Measurements from ENCODE around the gene ACBD6.

The ACBD6 gene

DNA sequence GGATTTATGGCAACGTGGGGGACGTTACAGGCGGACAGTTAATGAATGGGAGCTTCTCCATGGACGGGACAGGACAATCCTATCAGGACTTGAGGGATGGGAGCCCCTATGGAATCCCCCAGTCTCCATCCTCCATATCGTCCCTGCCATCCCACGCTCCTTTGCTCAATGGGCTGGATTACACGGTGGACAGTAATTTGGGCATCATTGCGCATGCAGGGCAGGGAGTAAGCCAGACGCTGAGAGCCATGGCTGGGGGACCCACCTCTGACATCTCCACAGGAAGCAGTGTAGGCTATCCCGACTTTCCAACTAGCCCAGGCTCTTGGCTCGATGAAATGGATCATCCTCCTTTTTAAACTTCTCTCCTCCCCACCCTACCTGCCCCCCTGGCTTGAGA is 228.2 kb downstream of the ACBD6 start:
- TF ChIP-seq, protein P1, sequence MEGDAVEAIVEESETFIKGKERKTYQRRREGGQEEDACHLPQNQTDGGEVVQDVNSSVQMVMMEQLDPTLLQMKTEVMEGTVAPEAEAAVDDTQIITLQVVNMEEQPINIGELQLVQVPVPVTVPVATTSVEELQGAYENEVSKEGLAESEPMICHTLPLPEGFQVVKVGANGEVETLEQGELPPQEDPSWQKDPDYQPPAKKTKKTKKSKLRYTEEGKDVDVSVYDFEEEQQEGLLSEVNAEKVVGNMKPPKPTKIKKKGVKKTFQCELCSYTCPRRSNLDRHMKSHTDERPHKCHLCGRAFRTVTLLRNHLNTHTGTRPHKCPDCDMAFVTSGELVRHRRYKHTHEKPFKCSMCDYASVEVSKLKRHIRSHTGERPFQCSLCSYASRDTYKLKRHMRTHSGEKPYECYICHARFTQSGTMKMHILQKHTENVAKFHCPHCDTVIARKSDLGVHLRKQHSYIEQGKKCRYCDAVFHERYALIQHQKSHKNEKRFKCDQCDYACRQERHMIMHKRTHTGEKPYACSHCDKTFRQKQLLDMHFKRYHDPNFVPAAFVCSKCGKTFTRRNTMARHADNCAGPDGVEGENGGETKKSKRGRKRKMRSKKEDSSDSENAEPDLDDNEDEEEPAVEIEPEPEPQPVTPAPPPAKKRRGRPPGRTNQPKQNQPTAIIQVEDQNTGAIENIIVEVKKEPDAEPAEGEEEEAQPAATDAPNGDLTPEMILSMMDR (IDR thresholded peaks at IDR 0.05; ENCODE audit: low read depth, low read length, missing control alignments), result no peak
- no peak for DNase-seq (ENCODE audit: low read depth)
- in situ Hi-C loops (cut with HindIII; ENCODE audit: low sequenced_read_pairs), result no loop called here
- H3K4me3 ChIP-seq (ENCODE audit: low read depth, low read length), result no peak overlapping the region

DNA sequence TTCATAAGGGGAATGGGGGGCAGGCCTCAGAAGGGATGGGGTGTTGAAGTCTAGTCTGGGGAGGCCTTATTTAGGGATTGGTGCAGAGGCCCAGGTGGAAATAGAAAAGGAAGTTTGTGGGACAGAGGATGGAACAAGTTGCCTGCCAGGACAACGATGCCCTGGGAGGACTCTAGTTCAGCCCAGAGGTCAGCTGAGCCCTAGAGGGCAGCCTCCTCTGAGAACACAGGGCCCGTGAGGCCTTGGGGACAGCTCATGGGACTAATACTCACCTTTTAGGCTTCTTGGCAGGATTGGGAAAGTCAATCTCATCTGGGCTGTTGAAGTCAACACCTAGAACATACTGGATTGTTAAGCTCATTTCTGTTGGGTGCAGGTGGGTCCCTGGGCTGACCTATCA is 229.3 kb downstream of the ACBD6 start:
- TF ChIP-seq, protein P1 (IDR thresholded peaks at IDR 0.05; ENCODE audit: low read depth, low read length, missing control alignments), result no peak
- in situ Hi-C loops (cut with HindIII; ENCODE audit: low sequenced_read_pairs), result no loop called here
- H3K4me3 ChIP-seq (ENCODE audit: low read depth, low read length), result no peak overlapping the region
- no peak for DNase-seq (ENCODE audit: low read depth)

DNA sequence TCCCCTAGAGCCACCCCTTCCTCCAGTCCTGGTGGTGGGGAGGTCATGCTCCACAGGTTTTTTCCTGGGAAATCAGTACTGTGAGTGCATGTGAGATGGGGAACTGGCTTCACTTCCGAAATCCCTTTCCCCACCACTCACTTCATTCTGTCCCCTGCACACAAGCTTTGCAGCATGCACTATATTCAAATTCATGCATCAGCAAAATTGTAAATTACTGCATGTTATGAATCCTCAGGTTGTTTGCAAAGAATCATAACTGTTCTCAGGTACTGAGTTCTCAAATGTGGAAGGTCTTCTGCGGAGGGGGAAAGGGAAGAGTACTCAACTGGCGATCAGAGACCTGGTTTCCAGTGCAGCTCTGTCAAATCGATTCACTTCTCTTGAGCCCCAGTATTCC is 230.0 kb downstream of the ACBD6 start:
- TF ChIP-seq, protein P1 (IDR thresholded peaks at IDR 0.05; ENCODE audit: low read depth, low read length, missing control alignments), result no peak
- no peak for DNase-seq (ENCODE audit: low read depth)
- no peak overlapping the region for H3K4me3 ChIP-seq (ENCODE audit: low read depth, low read length)
- in situ Hi-C loops (cut with HindIII; ENCODE audit: low sequenced_read_pairs), result no loop called here

DNA sequence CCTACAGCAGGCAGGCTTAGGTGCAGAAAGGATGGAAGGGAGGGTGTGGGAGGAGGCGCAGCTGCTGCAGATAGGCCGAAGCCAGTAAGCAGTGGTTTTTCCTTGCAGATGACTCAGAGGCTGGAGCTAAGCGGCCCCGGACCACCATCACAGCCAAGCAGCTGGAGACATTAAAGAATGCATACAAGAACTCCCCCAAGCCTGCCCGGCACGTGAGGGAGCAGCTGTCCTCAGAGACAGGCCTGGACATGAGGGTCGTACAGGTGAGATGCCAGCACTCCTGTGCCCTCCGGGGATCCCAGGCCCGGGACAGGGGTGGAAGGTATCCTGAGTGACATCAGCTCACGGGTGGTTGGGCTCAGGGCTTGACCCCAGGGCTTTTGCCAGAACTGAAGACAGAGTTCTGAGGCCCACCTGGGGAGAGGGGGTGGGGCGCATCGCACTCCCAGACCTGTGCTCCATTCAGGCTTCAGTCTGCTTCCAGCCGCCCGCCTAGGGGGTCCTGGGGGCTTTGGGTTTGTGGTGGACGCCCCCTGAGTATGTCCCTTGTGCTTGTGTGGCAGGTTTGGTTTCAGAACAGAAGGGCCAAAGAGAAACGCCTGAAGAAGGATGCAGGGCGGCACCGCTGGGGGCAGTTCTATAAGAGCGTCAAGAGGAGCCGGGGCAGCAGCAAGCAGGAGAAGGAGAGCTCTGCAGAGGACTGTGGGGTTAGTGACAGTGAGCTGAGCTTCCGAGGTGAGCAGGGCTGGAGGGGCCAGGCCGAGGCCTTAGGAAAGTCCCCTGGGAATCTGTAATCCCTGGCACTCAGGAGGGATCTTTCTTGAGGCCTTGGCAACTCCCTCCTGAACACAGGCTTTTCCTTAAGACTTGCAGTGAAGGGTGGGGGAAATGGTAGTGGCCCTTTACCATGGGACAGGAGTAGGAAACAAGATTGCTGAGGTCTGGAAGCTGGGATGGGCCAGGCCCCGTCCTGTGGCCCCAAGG is 230.8 kb downstream of the ACBD6 start:
- TF ChIP-seq, protein P1 (IDR thresholded peaks at IDR 0.05; ENCODE audit: low read depth, low read length, missing control alignments), result no peak
- in situ Hi-C loops (cut with HindIII; ENCODE audit: low sequenced_read_pairs), result no loop called here
- H3K4me3 ChIP-seq (ENCODE audit: low read depth, low read length), result no peak overlapping the region
- DNase-seq (ENCODE audit: low read depth), result peak; percentile 38

DNA sequence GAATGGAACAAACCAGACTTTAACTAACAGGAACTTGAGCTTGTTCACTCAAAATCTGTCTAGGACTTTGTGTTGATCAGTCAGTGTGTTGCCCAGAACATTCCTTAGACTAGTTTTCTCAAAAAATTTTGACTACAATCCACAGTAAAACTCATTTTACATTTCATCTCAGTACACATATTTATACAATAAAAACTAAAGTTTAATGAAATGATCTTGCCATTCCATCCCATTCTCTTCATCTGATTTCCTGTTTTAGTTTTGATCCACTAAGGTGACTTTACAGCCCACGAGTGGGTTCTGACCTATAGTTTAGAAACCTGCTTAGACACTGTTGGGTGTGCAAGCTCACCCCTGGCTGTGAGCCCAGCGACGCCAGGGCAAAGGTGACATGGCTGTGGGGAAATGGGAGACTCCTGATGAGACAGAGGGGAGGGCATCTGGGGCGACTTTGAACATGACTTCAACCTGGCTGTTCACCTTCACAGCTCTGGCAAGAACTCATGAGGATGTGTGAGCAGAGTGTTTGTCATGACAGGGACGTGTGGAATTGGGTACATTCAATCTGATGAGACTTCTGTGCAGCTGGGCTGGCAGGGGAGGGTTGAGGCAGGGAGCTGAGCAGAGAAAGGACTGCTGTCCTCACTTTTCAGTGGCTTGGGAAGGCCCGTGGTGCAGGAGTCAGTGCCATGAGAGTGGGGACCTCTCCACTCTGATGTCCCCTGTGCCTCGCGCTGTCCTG is 231.7 kb downstream of the ACBD6 start:
- DNase-seq (ENCODE audit: low read depth), result no peak
- TF ChIP-seq, protein P1 (IDR thresholded peaks at IDR 0.05; ENCODE audit: low read depth, low read length, missing control alignments), result no peak
- H3K4me3 ChIP-seq (ENCODE audit: low read depth, low read length), result no peak overlapping the region
- in situ Hi-C loops (cut with HindIII; ENCODE audit: low sequenced_read_pairs), result no loop called here

DNA sequence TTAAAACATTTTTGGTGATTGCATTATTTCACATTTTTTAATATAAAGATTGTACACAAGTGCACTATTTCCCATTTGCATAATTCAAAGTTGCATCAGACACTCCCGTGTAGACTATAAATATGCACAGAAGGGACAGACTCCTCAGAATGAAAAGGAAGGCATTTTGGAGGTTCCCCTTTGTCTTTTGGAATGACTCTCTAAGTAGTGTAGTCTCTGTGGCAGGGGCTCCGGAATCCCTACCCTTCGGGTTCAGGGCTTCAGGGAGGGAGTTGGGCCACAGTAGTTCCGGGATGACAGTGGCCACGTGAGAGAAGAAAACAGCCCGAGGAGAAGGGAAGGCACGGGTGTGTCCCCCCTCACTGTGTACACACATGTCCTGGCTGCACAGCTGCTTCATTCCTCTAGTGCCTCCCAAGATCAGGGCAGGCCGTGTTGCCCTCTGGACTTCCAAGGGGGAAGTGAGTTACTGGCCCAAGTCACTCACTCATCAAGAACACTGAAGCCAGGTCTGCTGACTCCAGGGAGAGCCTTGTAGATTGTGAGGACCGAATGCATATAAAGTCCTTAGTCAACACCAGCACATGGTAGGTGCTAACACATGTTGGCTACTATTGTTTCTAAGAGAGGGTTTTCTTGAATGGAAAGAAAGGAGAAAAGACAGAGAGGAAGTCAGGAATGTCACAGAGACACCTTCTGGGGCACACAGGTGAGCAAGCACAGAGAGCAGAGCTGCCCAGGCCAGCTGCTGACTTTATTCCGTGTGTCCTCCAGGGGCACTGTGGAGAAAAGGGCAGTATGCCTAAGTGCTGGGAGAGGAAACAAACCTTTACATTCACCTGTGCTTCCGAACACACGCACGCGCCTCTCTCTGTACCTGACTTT is 232.5 kb downstream of the ACBD6 start:
- in situ Hi-C loops (cut with HindIII; ENCODE audit: low sequenced_read_pairs), result no loop called here
- no peak for DNase-seq (ENCODE audit: low read depth)
- no peak overlapping the region for H3K4me3 ChIP-seq (ENCODE audit: low read depth, low read length)
- TF ChIP-seq, protein P1 (IDR thresholded peaks at IDR 0.05; ENCODE audit: low read depth, low read length, missing control alignments), result peak; percentile 38

All from astrocyte of the cerebellum (primary cell).